DND-41 (cell line): ENCODE data around the gene RTKN2.

Experiments used
- ATAC-seq: fragments of 200-7000 bp; cut with Tn5 transposase; 3 replicates; pipeline ENCODE4 v1.9.1; 2021; ENCODE audit warnings: low read depth; ENCODE audit not compliant: insufficient read depth
- DNase-seq: peaks from one replicate; pipeline ENCODE4 v3.0.0-alpha.2; 2020
- H2AFZ ChIP-seq: 2 replicates; pipeline ENCODE4 v1.6.0; 2012; ENCODE audit warnings: low read depth, low read length
- H3K27ac ChIP-seq: 2 replicates; pipeline ENCODE4 v1.5.1; 2012; ENCODE audit warnings: low read length, inconsistent platforms
- H3K27me3 ChIP-seq: fragments of 200-600 bp; sonication (generic); 2 replicates; pipeline ENCODE4 v1.6.0; 2012; ENCODE audit warnings: low read length, mild to moderate bottlenecking, inconsistent platforms; ENCODE audit not compliant: insufficient read depth, poor library complexity
- H3K36me3 ChIP-seq: 2 replicates; pipeline ENCODE4 v1.5.1; 2012; ENCODE audit warnings: low read length, inconsistent platforms; ENCODE audit not compliant: insufficient read depth
- H3K4me1 ChIP-seq: 2 replicates; pipeline ENCODE4 v1.5.1; 2012; ENCODE audit warnings: mild to moderate bottlenecking, low read length; ENCODE audit not compliant: insufficient read depth
- H3K4me2 ChIP-seq: 2 replicates; pipeline ENCODE4 v1.6.0; 2012; ENCODE audit warnings: mild to moderate bottlenecking, moderate library complexity, low read length, inconsistent platforms; ENCODE audit not compliant: insufficient read depth
- H3K4me3 ChIP-seq, 2 experiments: fragments of 200-600 bp in 1 of 2; shearing (Covaris generic) in 1 of 2; 2 replicates each; pipeline ENCODE4 v1.5.1; 2012 to 2016; ENCODE audit warnings: inconsistent platforms in 2 of 2, low read length in 2 of 2, mild to moderate bottlenecking in 2 of 2, low read depth in 1 of 2, moderate library complexity in 1 of 2
- H3K79me2 ChIP-seq: 2 replicates; pipeline ENCODE4 v1.6.0; 2012; ENCODE audit warnings: low read length, inconsistent platforms; ENCODE audit not compliant: insufficient read depth
- H3K9ac ChIP-seq: 2 replicates; pipeline ENCODE4 v1.6.0; 2012; ENCODE audit warnings: low read depth, mild to moderate bottlenecking, inconsistent platforms, low read length, moderate library complexity
- H3K9me3 ChIP-seq: 2 replicates; pipeline ENCODE4 v1.5.1; 2012; ENCODE audit warnings: low read length, moderate library complexity, mild to moderate bottlenecking, inconsistent platforms; ENCODE audit not compliant: insufficient read depth, severe bottlenecking
- H4K20me1 ChIP-seq: 2 replicates; pipeline ENCODE4 v1.6.0; 2012; ENCODE audit warnings: low read length; ENCODE audit not compliant: insufficient read depth
- CTCF ChIP-seq: IDR thresholded peaks from 2 replicates; pipeline ENCODE4 v1.5.1; 2012; ENCODE audit warnings: borderline replicate concordance, low read length, moderate library complexity, mild to moderate bottlenecking; ENCODE audit not compliant: poor library complexity, severe bottlenecking; ENCODE audit errors: extremely low read depth
- EZH2 ChIP-seq: IDR thresholded peaks from 3 replicates; pipeline ENCODE4 v1.6.1; 2012; ENCODE audit warnings: borderline replicate concordance, low read depth, mild to moderate bottlenecking, moderate library complexity, low read length, inconsistent platforms; ENCODE audit not compliant: severe bottlenecking

The RTKN2 gene

GRCh38 chr10:62171791-62172190 lies 96.9 kb downstream of the RTKN2 start:
- Histone ChIP-seq H3K36me3 (no peaks in the 10 kb centered on the region), H3K27ac (no peak overlapping the region)
- no peak for ATAC-seq

GRCh38 chr10:62170732-62171131 lies 97.9 kb downstream of the RTKN2 start:
- H3K27me3 ChIP-seq: no peaks in the 10 kb centered on the region
- H3K9ac ChIP-seq: no peak overlapping the region
- H3K4me2 ChIP-seq: no peak overlapping the region
- no peaks in the 10 kb centered on the region for H3K79me2 ChIP-seq
- H3K4me3 ChIP-seq: no peak overlapping the region
- no peaks in the 10 kb centered on the region for H3K4me1 ChIP-seq
- H3K36me3 ChIP-seq: no peaks in the 10 kb centered on the region
- H4K20me1 ChIP-seq: no peaks in the 10 kb centered on the region
- H2AFZ ChIP-seq: no peak overlapping the region
- H3K9me3 ChIP-seq: peaks cover 4% of the 10 kb centered on the region
- TF ChIP-seq CTCF (no peak), EZH2 (no peak)
- ATAC-seq (no peak), DNase-seq (no peak)
- H3K27ac ChIP-seq: no peak overlapping the region

More at GRCh38 chr10:62171791-62172190, 96.9 kb downstream of the RTKN2 start:
- no peaks in the 10 kb centered on the region for H3K27me3 ChIP-seq
- H3K79me2 ChIP-seq: no peaks in the 10 kb centered on the region
- H3K4me1 ChIP-seq: no peaks in the 10 kb centered on the region
- no peak overlapping the region for H2AFZ ChIP-seq
- H3K4me2 ChIP-seq: no peak overlapping the region
- TF ChIP-seq EZH2 (no peak), CTCF (no peak)
- no peak overlapping the region for H3K9ac ChIP-seq
- DNase-seq: no peak
- H3K4me3 ChIP-seq: no peak overlapping the region
- H4K20me1 ChIP-seq: no peaks in the 10 kb centered on the region
- H3K9me3 ChIP-seq: peaks cover 4% of the 10 kb centered on the region

DNA sequence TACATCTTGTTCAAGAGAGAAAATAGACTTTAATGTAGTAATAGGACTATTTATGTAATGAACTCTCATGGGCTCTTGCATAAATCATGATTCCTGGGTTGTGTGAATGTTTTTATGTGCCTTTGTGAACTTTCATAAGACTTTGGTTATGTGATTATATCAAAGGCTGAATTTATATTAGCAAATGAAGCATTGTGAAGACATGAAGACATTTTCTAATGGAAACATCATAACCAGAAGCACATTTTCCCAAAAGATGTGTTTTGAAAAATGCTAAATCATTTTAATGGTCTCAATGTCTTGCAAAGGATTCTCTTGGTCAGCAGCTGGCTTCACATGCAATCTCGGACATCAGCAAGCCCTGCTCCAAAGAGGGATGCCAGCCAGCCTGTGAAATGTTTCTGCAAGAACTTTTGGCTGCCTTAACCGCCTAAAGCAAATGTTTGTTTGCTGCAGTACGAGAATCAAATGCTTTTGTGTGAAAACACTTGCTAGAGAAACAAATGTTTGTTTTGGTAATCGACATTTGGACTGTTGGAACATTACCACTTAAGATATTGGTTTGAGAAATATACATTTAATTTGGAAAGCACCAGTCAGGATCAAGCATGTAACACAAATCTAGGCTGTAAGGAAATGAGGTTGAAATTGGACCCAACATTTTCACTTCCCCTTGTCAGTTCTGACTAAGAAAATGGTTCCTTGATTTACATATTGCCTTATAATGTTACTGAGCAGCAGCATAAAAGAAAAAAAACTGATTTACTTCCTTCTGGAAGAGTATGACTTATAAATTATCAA lies 102.1 kb downstream of the RTKN2 start:
- DNase-seq (no peak), ATAC-seq (no peak)
- Histone ChIP-seq H3K4me1 (no peaks in the 10 kb centered on the region), H3K9ac (no peak overlapping the region), H3K27me3 (no peaks in the 10 kb centered on the region), H3K9me3 (no peaks in the 10 kb centered on the region), H3K27ac (no peak overlapping the region), H3K4me3 (no peak overlapping the region), H3K79me2 (no peaks in the 10 kb centered on the region), H3K36me3 (no peaks in the 10 kb centered on the region), H2AFZ (no peak overlapping the region), H4K20me1 (no peaks in the 10 kb centered on the region), H3K4me2 (no peak overlapping the region)
- TF ChIP-seq EZH2: no peak
- TF ChIP-seq CTCF: no peak

DNA sequence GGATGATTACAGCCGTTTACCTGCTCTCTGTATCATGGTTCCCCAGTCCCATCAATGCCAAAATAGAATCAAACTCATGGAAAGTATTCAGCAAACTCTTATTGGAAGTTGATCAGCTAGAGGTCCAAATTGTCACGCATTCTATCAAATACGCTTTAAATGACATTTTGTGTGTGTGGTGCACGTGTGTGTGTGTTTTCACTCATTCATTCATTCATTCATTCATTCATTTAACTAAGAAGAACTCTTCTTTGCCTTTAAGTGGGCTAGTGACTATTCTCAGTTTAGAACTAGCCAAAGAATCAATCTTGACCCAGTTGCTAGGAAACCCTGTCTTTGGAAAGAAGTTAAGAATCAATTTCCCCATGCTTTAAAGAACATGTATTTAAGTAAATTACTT lies 102.8 kb downstream of the RTKN2 start:
- H3K27ac ChIP-seq: no peak overlapping the region
- no peaks in the 10 kb centered on the region for H3K4me1 ChIP-seq
- no peaks in the 10 kb centered on the region for H4K20me1 ChIP-seq
- no peaks in the 10 kb centered on the region for H3K27me3 ChIP-seq
- TF ChIP-seq EZH2: no peak
- no peak for TF ChIP-seq CTCF
- no peaks in the 10 kb centered on the region for H3K36me3 ChIP-seq
- no peak overlapping the region for H3K4me3 ChIP-seq
- H3K9ac ChIP-seq: no peak overlapping the region
- H2AFZ ChIP-seq: no peak overlapping the region
- ATAC-seq (no peak), DNase-seq (no peak)
- no peaks in the 10 kb centered on the region for H3K79me2 ChIP-seq
- H3K9me3 ChIP-seq: no peaks in the 10 kb centered on the region
- H3K4me2 ChIP-seq: no peak overlapping the region
